Pancreas (tissue), 10 donors: ENCODE data around the gene C5AR1. TPM values are rescaled to one million over a fixed set of nuclear protein-coding genes. Genes with fewer than 3 reads are reported as not detected.
A peak's percentile ranks its signal among the peaks of the same experiment; 100 is the strongest.
"Not testable (repeated sequence)": the region's sequence is repeated elsewhere in the genome, so short reads cannot be mapped to it uniquely, and the experiment has no call there.

Source experiments
- ATAC-seq, 4 donors: fragments of 200-7000 bp; cut with Tn5 transposase; one replicate each; pipeline versions ENCODE4 v1.8.0 to v1.9.1; 2020; ENCODE audit warnings: mild to moderate bottlenecking in 4 of 4, moderate library complexity in 4 of 4
- DNase-seq, 6 donors: peaks; one replicate each; pipeline ENCODE4 v3.0.0-alpha.2; 2020
- FAIRE-seq: peaks from 2 replicates; lab custom pipeline; 2012; peaks lifted over from hg19 to GRCh38; lab: Jason Lieb, UNC
- H3K27ac ChIP-seq, 4 donors: fragments of 200-600 bp; sonication (generic); 1 replicate in 3 of 4; 2 replicates in 1 of 4; pipeline versions ENCODE4 v1.5.0 to v1.8.0; 2020
- H3K27me3 ChIP-seq, 4 donors: fragments of 200-600 bp; one replicate each; pipeline ENCODE4 v1.8.0; 2021
- H3K36me3 ChIP-seq, 3 donors: fragments of 200-600 bp; sonication (generic) in 1 of 3; one replicate each; pipeline versions ENCODE4 v1.5.0 to v1.8.0; 2020 to 2021
- H3K4me1 ChIP-seq, 3 donors: fragments of 200-600 bp; one replicate each; pipeline ENCODE4 v1.8.0; 2021
- H3K4me3 ChIP-seq, 4 donors: fragments of 200-600 bp; sonication (generic) in 2 of 4; one replicate each; pipeline versions ENCODE4 v1.5.0 to v1.8.0; 2020 to 2021
- H3K9me3 ChIP-seq, 4 donors: fragments of 200-600 bp; one replicate each; pipeline ENCODE4 v1.8.0; 2021
- CTCF ChIP-seq, 4 donors: fragments of 200-600 bp; sonication (generic) in 3 of 4; IDR thresholded peaks; one replicate each; pipeline versions ENCODE4 v1.5.0 to v1.8.0; 2021; ENCODE audit warnings: antibody characterized with exemption in 4 of 4
- WGBS, 2 donors: extraction: QIAGEN DNeasy Blood & Tissue Kit; methylation state at CpG; one replicate each; pipeline ENCODE4 v1.1.7; 2013; 5-methylcytosine and 5-hydroxymethylcytosine counted together
- intact Hi-C, 3 donors: fragments of 100-400 bp; cut with DNase I; formaldehyde crosslinking; loops; one replicate each; pipeline versions ENCODE4 v1.11.1 to v1.14.2; 2022
- polyA plus RNA-seq, 2 donors: library from polyadenylated mRNA; stranded (reverse); fragments of 200-250 nt; gene quantifications; one replicate each; pipeline ENCODE4 v1.2.3, GENCODE V29; 2013
- total RNA-seq, 6 donors: library from RNA; stranded (reverse); fragmentation: NEBNext Ultra II Directional in 4 of 6; extraction: Animal tissue kit (Norgen Biotek cat#: 25700) in 4 of 6; gene quantifications; one replicate each; pipeline versions ENCODE4 v1.2.1 to v1.2.4, GENCODE V29; 2021 to 2023
- donor health status: healthy with polysubstance abuse.
- donor health status: DM: no; HTN: no; CAD: no; lungs with moderate emphysema.
- donor health status: DM: no; HTN: no; CAD: no.
- donor health status: control.
- donor health status: control.
- donor health status: Bipolar disorder and iron deficiency.
- donor health status: DM: yes; HTN: yes; CAD: no.
- donor health status: DM: no; HTN: no; CAD: no.
- donor health status: DM: no; HTN: no; CAD: no.
- donor health status: DM: yes; HTN: yes; CAD: no.

C5AR1 gene
- total and polyA plus RNA-seq, 8 donors: 1.2 to 10.4 (median 4.2) TPM

GRCh38 chr19:47274891-47275761 lies 34.5 kb upstream of the C5AR1 start:
- Histone ChIP-seq H3K27ac (peak overlapping the region in 2 of 4 donors; percentile 3 to 50), H3K27me3 (no peaks in the 10 kb centered on the region), H3K4me3 (peak overlapping the region; percentile 5 to 81 (median 40)), H3K4me1 (peaks cover 0 to 12% (median 0%) of the 10 kb centered on the region in 3 donors), H3K36me3 (peaks cover 0 to 12% (median 9%) of the 10 kb centered on the region in 3 donors), H3K9me3 (no peaks in the 10 kb centered on the region)
- 39% methylated on average over 71 to 82 of the region's 82 CpGs for WGBS, 2 donors
- DNase-seq: peak in 5 of 6 donors; percentile 48 to 90 (median 67)
- no peak for ATAC-seq
- no peak for TF ChIP-seq CTCF (IDR thresholded peaks at IDR 0.05)
- intact Hi-C loops: no loop called here
- FAIRE-seq: no peak

- H3K4me3 ChIP-seq: peak overlapping the region in 1 of 4 donors; percentile 81
- H3K4me1 ChIP-seq: peaks cover 0 to 12% (median 0%) of the 10 kb centered on the region in 3 donors
- peak overlapping the region in 1 of 4 donors; percentile 12 for H3K27ac ChIP-seq
- TF ChIP-seq CTCF (IDR thresholded peaks at IDR 0.05): no peak
- intact Hi-C loops: no loop called here
- H3K27me3 ChIP-seq: no peaks in the 10 kb centered on the region
- ATAC-seq (no peak), FAIRE-seq (no peak), DNase-seq (peak in 5 of 6 donors; percentile 40 to 69 (median 48))
- peaks cover 0 to 4% (median 1%) of the 10 kb centered on the region in 3 donors for H3K36me3 ChIP-seq
- 79 to 84% methylated on average over 13 of the region's 13 CpGs for WGBS, 2 donors
- H3K9me3 ChIP-seq: no peaks in the 10 kb centered on the region
Measured at GRCh38 chr19:47275791-47276461, 33.7 kb upstream of the C5AR1 start.

- intact Hi-C loops, H3K27me3 ChIP-seq, ATAC-seq, H3K36me3 ChIP-seq, FAIRE-seq, H3K4me3 ChIP-seq, H3K9me3 ChIP-seq, DNase-seq, H3K27ac ChIP-seq: not testable (repeated sequence)
- peaks cover 0 to 12% (median 0%) of the 10 kb centered on the region in 3 donors for H3K4me1 ChIP-seq
- 88 to 89% methylated on average over 3 of the region's 3 CpGs for WGBS, 2 donors
Measured at GRCh38 chr19:47276513-47276912, 33.1 kb upstream of the C5AR1 start.

GRCh38 chr19:47280183-47280797 lies 29.4 kb upstream of the C5AR1 start:
- ATAC-seq (peak in 2 of 4 donors; percentile 18 to 34), DNase-seq (peak in 2 of 6 donors; percentile 50 to 56), FAIRE-seq (no peak)
- no peaks in the 10 kb centered on the region for H3K9me3 ChIP-seq
- TF ChIP-seq CTCF (IDR thresholded peaks at IDR 0.05): no peak
- H3K4me3 ChIP-seq: no peak overlapping the region
- intact Hi-C loops: no loop called here
- WGBS, 2 donors: 89 to 90% methylated on average over 13 of the region's 13 CpGs
- H3K27ac ChIP-seq: no peak overlapping the region
- no peaks in the 10 kb centered on the region for H3K27me3 ChIP-seq
- H3K36me3 ChIP-seq: no peaks in the 10 kb centered on the region
- H3K4me1 ChIP-seq: peaks cover 0 to 2% (median 0%) of the 10 kb centered on the region in 3 donors
